ENCODE data around the gene SNTN.
"Not testable (repeated sequence)": the region's sequence is repeated elsewhere in the genome, so short reads cannot be mapped to it uniquely, and the experiment has no call there.

- not testable (repeated sequence) for TF ChIP-seq ZNF462 (CRISPR knock-in tag; IDR thresholded peaks at IDR 0.05); CTCF (conservative IDR thresholded peaks at IDR 0.05; ENCODE audit: low read depth in 2 of 2); JUNB (IDR thresholded peaks at IDR 0.05; ENCODE audit: unreplicated experiment); EZH2phosphoT487 (IDR thresholded peaks at IDR 0.05; ENCODE audit: unreplicated experiment); ETS1 (IDR thresholded peaks at IDR 0.05); POLR2AphosphoS5 (IDR thresholded peaks at IDR 0.05; ENCODE audit: low read depth); REST (IDR thresholded peaks at IDR 0.05; ENCODE audit: unreplicated experiment)
Observed at GRCh38 chr3:63644928-63645781, 7.3 kb upstream of the SNTN start.
